ENCODE data around the gene GZMH.
"Not testable (repeated sequence)": the region's sequence is repeated elsewhere in the genome, so short reads cannot be mapped to it uniquely, and the experiment has no call there.

The GZMH gene
- 3.8 to 53.4 (median 4.4) reads per million in 3 donors for total RNA-seq

GRCh38 chr14:24609655-24610344 is at the start of gene GZMH:
TSS of gene GZMH (minus strand) at chr14:24609685. CDS start at chr14:24609613, 72 bp downstream.
- peaks cover 2% of the 10 kb centered on the region for H3K4me1 ChIP-seq (ENCODE audit: control insufficient read depth, insufficient read depth, low read length, poor library complexity, severe bottlenecking)
- no peaks in the 10 kb centered on the region for H3K36me3 ChIP-seq (ENCODE audit: control insufficient read depth, insufficient read depth, low read length)
- no peak within 1 kb of the TSS for H3K27ac ChIP-seq (ENCODE audit: insufficient read depth, low read length, poor library complexity, severe bottlenecking)
- no peaks in the 10 kb centered on the region for H3K9me3 ChIP-seq (ENCODE audit: control insufficient read depth, low read length)
- no peak for DNase-seq
- no peak within 1 kb of the TSS for H3K4me3 ChIP-seq (ENCODE audit: insufficient read depth, low read depth, low read length, poor library complexity, severe bottlenecking)
- H3K27me3 ChIP-seq (replicated peaks; ENCODE audit: control insufficient read depth, insufficient read depth, low read length, poor library complexity, severe bottlenecking) = no peaks in the 10 kb centered on the region

DNA sequence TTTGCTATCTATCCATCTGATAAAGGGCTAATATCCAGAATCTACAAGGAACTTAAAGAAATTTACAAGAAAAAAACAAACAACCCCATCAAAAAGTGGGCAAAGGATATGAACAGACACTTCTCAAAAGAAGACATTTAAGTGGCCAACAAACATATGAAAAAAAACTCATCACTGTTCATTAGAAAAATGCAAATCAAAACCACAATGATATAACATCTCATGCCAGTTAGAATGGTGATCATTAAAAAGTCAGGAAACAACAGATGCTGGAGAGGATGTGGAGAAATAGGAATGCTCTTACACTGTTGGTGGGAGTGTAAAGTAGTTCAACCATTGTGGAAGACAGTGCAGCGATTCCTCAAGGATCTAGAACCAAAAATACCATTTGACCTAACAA is 38.9 kb upstream of the GZMH start:
- not testable (repeated sequence) for H3K4me3 ChIP-seq (ENCODE audit: insufficient read depth, low read depth, low read length, poor library complexity, severe bottlenecking); H3K9me3 ChIP-seq (ENCODE audit: control insufficient read depth, low read length); H3K36me3 ChIP-seq (ENCODE audit: control insufficient read depth, insufficient read depth, low read length); H3K27me3 ChIP-seq (replicated peaks; ENCODE audit: control insufficient read depth, insufficient read depth, low read length, poor library complexity, severe bottlenecking); H3K27ac ChIP-seq (ENCODE audit: insufficient read depth, low read length, poor library complexity, severe bottlenecking); DNase-seq; H3K4me1 ChIP-seq (ENCODE audit: control insufficient read depth, insufficient read depth, low read length, poor library complexity, severe bottlenecking)

- H3K27ac ChIP-seq (ENCODE audit: insufficient read depth, low read length, poor library complexity, severe bottlenecking) = no peak overlapping the region
- H3K4me3 ChIP-seq (ENCODE audit: insufficient read depth, low read depth, low read length, poor library complexity, severe bottlenecking) = no peak overlapping the region
- no peaks in the 10 kb centered on the region for H3K9me3 ChIP-seq (ENCODE audit: control insufficient read depth, low read length)
- no peak for DNase-seq
- no peaks in the 10 kb centered on the region for H3K27me3 ChIP-seq (replicated peaks; ENCODE audit: control insufficient read depth, insufficient read depth, low read length, poor library complexity, severe bottlenecking)
- H3K36me3 ChIP-seq (ENCODE audit: control insufficient read depth, insufficient read depth, low read length) = no peaks in the 10 kb centered on the region
- H3K4me1 ChIP-seq (ENCODE audit: control insufficient read depth, insufficient read depth, low read length, poor library complexity, severe bottlenecking) = no peaks in the 10 kb centered on the region
These were observed 30.4 kb upstream of the GZMH start for GRCh38 chr14:24639905-24640304.

DNA sequence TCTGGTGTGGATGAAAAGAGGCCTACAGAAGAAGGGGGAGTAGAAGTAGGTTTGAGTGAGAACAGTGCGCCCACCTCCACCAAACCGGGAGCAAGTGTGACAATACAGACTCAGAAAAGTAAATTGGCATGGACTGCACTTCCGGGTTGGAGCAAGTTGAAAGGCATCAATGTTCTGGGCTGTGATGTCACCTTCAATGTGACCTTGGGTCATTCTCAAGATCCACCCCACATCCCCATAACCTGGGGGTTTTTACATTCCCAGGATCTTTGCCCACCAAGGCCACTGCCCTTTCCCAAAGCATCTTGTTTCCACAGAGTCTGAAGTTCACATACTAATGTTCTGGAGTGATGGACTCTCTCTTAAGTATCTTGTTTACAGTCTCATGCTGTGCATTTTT is 29.8 kb upstream of the GZMH start:
- no peak overlapping the region for H3K4me3 ChIP-seq (ENCODE audit: insufficient read depth, low read depth, low read length, poor library complexity, severe bottlenecking)
- H3K36me3 ChIP-seq (ENCODE audit: control insufficient read depth, insufficient read depth, low read length) = no peaks in the 10 kb centered on the region
- no peaks in the 10 kb centered on the region for H3K27me3 ChIP-seq (replicated peaks; ENCODE audit: control insufficient read depth, insufficient read depth, low read length, poor library complexity, severe bottlenecking)
- no peaks in the 10 kb centered on the region for H3K4me1 ChIP-seq (ENCODE audit: control insufficient read depth, insufficient read depth, low read length, poor library complexity, severe bottlenecking)
- H3K9me3 ChIP-seq (ENCODE audit: control insufficient read depth, low read length) = no peaks in the 10 kb centered on the region
- H3K27ac ChIP-seq (ENCODE audit: insufficient read depth, low read length, poor library complexity, severe bottlenecking) = no peak overlapping the region
- no peak for DNase-seq

DNA sequence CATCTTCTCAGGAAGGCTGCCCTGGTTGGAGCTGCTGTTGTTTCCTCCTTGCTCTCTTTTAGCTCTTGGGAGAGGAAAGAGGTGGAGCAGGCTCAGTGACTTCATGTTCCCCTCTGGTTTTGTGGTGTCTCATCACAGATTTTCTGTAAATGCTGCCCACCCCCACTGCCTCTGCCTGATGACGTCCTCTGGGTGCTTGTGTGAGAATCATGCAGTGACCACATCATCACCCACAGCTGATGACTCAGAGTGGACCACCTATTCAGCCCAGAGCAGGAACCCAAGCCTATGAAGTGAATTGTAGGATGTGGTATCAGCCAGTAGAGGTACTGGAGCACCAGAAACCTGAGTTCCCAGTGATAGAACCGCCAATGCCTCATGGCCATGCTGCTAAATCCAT is 24.7 kb upstream of the GZMH start, which contains the start of gene GZMB:
Gene GZMB (minus strand): TSS at position 33 of the 400 bp plus-strand sequence. CDS start 30 bp downstream, at position 3.
- DNase-seq = peak in 1 of 3 donors; percentile 10
- Histone ChIP-seq H3K27ac (ENCODE audit: insufficient read depth, low read length, poor library complexity, severe bottlenecking) (no peak within 1 kb of the TSS), H3K9me3 (ENCODE audit: control insufficient read depth, low read length) (no peaks in the 10 kb centered on the region), H3K4me3 (ENCODE audit: insufficient read depth, low read depth, low read length, poor library complexity, severe bottlenecking) (no peak within 1 kb of the TSS), H3K36me3 (ENCODE audit: control insufficient read depth, insufficient read depth, low read length) (no peaks in the 10 kb centered on the region), H3K27me3 (replicated peaks; ENCODE audit: control insufficient read depth, insufficient read depth, low read length, poor library complexity, severe bottlenecking) (no peaks in the 10 kb centered on the region), H3K4me1 (ENCODE audit: control insufficient read depth, insufficient read depth, low read length, poor library complexity, severe bottlenecking) (no peaks in the 10 kb centered on the region)

GRCh38 chr14:24633353-24633752 is 23.9 kb upstream of the GZMH start:
- Histone ChIP-seq H3K27me3 (replicated peaks; ENCODE audit: control insufficient read depth, insufficient read depth, low read length, poor library complexity, severe bottlenecking) (no peaks in the 10 kb centered on the region), H3K27ac (ENCODE audit: insufficient read depth, low read length, poor library complexity, severe bottlenecking) (no peak overlapping the region), H3K4me3 (ENCODE audit: insufficient read depth, low read depth, low read length, poor library complexity, severe bottlenecking) (no peak overlapping the region), H3K4me1 (ENCODE audit: control insufficient read depth, insufficient read depth, low read length, poor library complexity, severe bottlenecking) (no peaks in the 10 kb centered on the region), H3K36me3 (ENCODE audit: control insufficient read depth, insufficient read depth, low read length) (no peaks in the 10 kb centered on the region), H3K9me3 (ENCODE audit: control insufficient read depth, low read length) (no peaks in the 10 kb centered on the region)
- no peak for DNase-seq

DNA sequence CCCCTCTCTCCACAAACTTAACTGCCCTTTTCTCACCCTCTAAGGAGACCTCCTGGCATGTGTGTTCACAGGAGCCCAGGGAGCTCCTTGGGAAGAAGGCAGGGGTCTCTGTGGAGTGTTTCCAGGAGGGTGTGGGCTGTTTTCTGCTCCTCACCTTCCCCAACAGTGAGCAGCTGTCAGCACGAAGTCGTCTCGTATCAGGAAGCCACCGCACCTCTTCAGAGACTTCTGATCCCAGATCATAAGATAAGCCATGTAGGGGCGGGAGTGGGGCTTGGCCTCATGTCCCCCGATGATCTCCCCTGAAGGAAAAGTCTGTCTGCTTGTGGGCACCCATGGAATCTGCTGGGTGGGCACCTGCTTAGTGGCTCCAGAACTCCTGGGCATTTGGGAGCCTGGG is 23.3 kb upstream of the GZMH start:
- DNase-seq = no peak
- Histone ChIP-seq H3K4me1 (ENCODE audit: control insufficient read depth, insufficient read depth, low read length, poor library complexity, severe bottlenecking) (no peaks in the 10 kb centered on the region), H3K36me3 (ENCODE audit: control insufficient read depth, insufficient read depth, low read length) (no peaks in the 10 kb centered on the region), H3K27ac (ENCODE audit: insufficient read depth, low read length, poor library complexity, severe bottlenecking) (no peak overlapping the region), H3K9me3 (ENCODE audit: control insufficient read depth, low read length) (no peaks in the 10 kb centered on the region), H3K4me3 (ENCODE audit: insufficient read depth, low read depth, low read length, poor library complexity, severe bottlenecking) (no peak overlapping the region), H3K27me3 (replicated peaks; ENCODE audit: control insufficient read depth, insufficient read depth, low read length, poor library complexity, severe bottlenecking) (no peaks in the 10 kb centered on the region)

GRCh38 chr14:24632336-24632735 is 22.9 kb upstream of the GZMH start:
- Histone ChIP-seq H3K27ac (ENCODE audit: insufficient read depth, low read length, poor library complexity, severe bottlenecking) (no peak overlapping the region), H3K9me3 (ENCODE audit: control insufficient read depth, low read length) (no peaks in the 10 kb centered on the region)
- DNase-seq = no peak

DNA sequence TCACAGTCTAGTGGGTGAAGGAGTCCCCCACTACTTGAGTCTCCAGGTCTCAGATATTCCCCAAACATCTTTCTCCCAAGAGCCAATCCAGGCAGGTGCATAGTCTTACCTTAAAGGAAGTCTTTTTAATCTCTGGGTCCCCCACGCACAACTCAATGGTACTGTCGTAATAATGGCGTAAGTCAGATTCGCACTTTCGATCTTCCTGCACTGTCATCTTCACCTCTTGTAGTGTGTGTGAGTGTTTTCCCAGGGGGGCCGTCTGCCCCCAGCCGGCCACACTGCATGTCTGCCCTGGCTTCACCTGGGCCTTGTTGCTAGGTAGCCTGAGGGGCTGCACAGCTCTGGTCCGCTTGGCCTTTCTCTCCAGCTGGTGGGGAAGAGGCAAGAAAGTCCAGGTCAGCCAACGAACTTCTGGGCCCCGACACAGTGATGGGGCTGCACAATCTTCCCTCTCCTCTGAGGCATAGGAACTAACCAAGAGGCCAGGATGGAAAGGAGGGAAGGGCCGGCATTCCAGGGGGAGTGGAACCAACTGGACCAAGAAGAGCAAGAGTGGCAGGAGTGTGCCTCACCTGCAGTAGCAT is 22.4 kb upstream of the GZMH start:
- no peak for DNase-seq
- Histone ChIP-seq H3K36me3 (ENCODE audit: control insufficient read depth, insufficient read depth, low read length) (no peaks in the 10 kb centered on the region), H3K9me3 (ENCODE audit: control insufficient read depth, low read length) (no peaks in the 10 kb centered on the region), H3K27ac (ENCODE audit: insufficient read depth, low read length, poor library complexity, severe bottlenecking) (no peak overlapping the region), H3K4me1 (ENCODE audit: control insufficient read depth, insufficient read depth, low read length, poor library complexity, severe bottlenecking) (no peaks in the 10 kb centered on the region), H3K4me3 (ENCODE audit: insufficient read depth, low read depth, low read length, poor library complexity, severe bottlenecking) (no peak overlapping the region), H3K27me3 (replicated peaks; ENCODE audit: control insufficient read depth, insufficient read depth, low read length, poor library complexity, severe bottlenecking) (no peaks in the 10 kb centered on the region)

More at GRCh38 chr14:24632336-24632735, 22.9 kb upstream of the GZMH start:
- Histone ChIP-seq H3K27me3 (replicated peaks; ENCODE audit: control insufficient read depth, insufficient read depth, low read length, poor library complexity, severe bottlenecking) (no peaks in the 10 kb centered on the region), H3K4me3 (ENCODE audit: insufficient read depth, low read depth, low read length, poor library complexity, severe bottlenecking) (no peak overlapping the region), H3K4me1 (ENCODE audit: control insufficient read depth, insufficient read depth, low read length, poor library complexity, severe bottlenecking) (no peaks in the 10 kb centered on the region), H3K36me3 (ENCODE audit: control insufficient read depth, insufficient read depth, low read length) (no peaks in the 10 kb centered on the region)

- H3K27me3 ChIP-seq (replicated peaks; ENCODE audit: control insufficient read depth, insufficient read depth, low read length, poor library complexity, severe bottlenecking) = no peaks in the 10 kb centered on the region
- H3K4me3 ChIP-seq (ENCODE audit: insufficient read depth, low read depth, low read length, poor library complexity, severe bottlenecking) = no peak overlapping the region
- no peaks in the 10 kb centered on the region for H3K4me1 ChIP-seq (ENCODE audit: control insufficient read depth, insufficient read depth, low read length, poor library complexity, severe bottlenecking)
- no peaks in the 10 kb centered on the region for H3K36me3 ChIP-seq (ENCODE audit: control insufficient read depth, insufficient read depth, low read length)
- DNase-seq = no peak
- no peak overlapping the region for H3K27ac ChIP-seq (ENCODE audit: insufficient read depth, low read length, poor library complexity, severe bottlenecking)
- no peaks in the 10 kb centered on the region for H3K9me3 ChIP-seq (ENCODE audit: control insufficient read depth, low read length)
These were observed 21.5 kb upstream of the GZMH start for GRCh38 chr14:24630872-24631477.

Measured in effector memory CD4-positive, alpha-beta T cell (primary cell).